HL-60 (cell line): Measurements from ENCODE around the gene CCSER1.
"Not testable (repeated sequence)": the region's sequence is repeated elsewhere in the genome, so short reads cannot be mapped to it uniquely, and the experiment has no call there.

Source experiments
- DNase-seq, 2 experiments: peaks; one replicate each; pipeline ENCODE4 v3.0.0-alpha.2; 2010 to 2020; ENCODE audit warnings: low read depth in 1 of 2, low spot score in 1 of 2
- H3K27ac ChIP-seq: fragments of 250-450 bp; sonication (Bioruptor Pico); replicated peaks from 2 replicates; pipeline ENCODE4 v1.5.1; 2020; ENCODE audit warnings: mild to moderate bottlenecking, moderate library complexity
- H3K27me3 ChIP-seq: fragments of 250-450 bp; sonication (Bioruptor Pico); 2 replicates; pipeline ENCODE4 v1.5.1; 2021; ENCODE audit warnings: mild to moderate bottlenecking, moderate library complexity; ENCODE audit not compliant: insufficient read depth, poor library complexity, severe bottlenecking
- H3K4me3 ChIP-seq: replicated peaks from 2 replicates; pipeline ENCODE4 v1.5.1; 2011; ENCODE audit warnings: mild to moderate bottlenecking, control low read depth, low read length; ENCODE audit not compliant: insufficient read depth
- CTCF ChIP-seq: IDR thresholded peaks from one replicate; pipeline ENCODE4 v1.5.1; 2011; ENCODE audit warnings: low read length, control low read depth, inconsistent platforms; ENCODE audit not compliant: insufficient read depth
- GABPA ChIP-seq: IDR thresholded peaks from 2 replicates; pipeline ENCODE4 v1.6.1; 2012; ENCODE audit warnings: low read depth
- POLR2AphosphoS5 ChIP-seq: IDR thresholded peaks from 2 replicates; pipeline ENCODE4 v1.6.1; 2012; ENCODE audit warnings: low read depth
- REST ChIP-seq: IDR thresholded peaks from 2 replicates; pipeline ENCODE4 v1.6.1; 2012; ENCODE audit warnings: low read depth; ENCODE audit not compliant: insufficient replicate concordance
- SPI1 ChIP-seq: IDR thresholded peaks from 2 replicates; pipeline ENCODE4 v1.6.1; 2012; ENCODE audit warnings: low read depth, mild to moderate bottlenecking, borderline replicate concordance

The CCSER1 gene

GRCh38 chr4:91620952-91621351 lies 1493.8 kb downstream of the CCSER1 start:
- Histone ChIP-seq H3K27ac (no peak overlapping the region), H3K4me3 (no peak overlapping the region), H3K27me3 (no peaks in the 10 kb centered on the region)
- DNase-seq = no peak
- TF ChIP-seq REST (no peak), SPI1 (no peak), GABPA (no peak), CTCF (no peak), POLR2AphosphoS5 (no peak)

GRCh38 chr4:91621446-91621845 lies 1494.3 kb downstream of the CCSER1 start:
- H3K4me3 ChIP-seq = no peak overlapping the region
- H3K27me3 ChIP-seq = no peaks in the 10 kb centered on the region
- no peak overlapping the region for H3K27ac ChIP-seq
- no peak for DNase-seq
- no peak for TF ChIP-seq POLR2AphosphoS5
- TF ChIP-seq REST = no peak
- TF ChIP-seq CTCF = no peak
- no peak for TF ChIP-seq SPI1
- no peak for TF ChIP-seq GABPA

- H3K4me3 ChIP-seq = no peak overlapping the region
- no peak overlapping the region for H3K27ac ChIP-seq
- TF ChIP-seq REST (no peak), CTCF (no peak), SPI1 (no peak), POLR2AphosphoS5 (no peak), GABPA (no peak)
- no peaks in the 10 kb centered on the region for H3K27me3 ChIP-seq
- DNase-seq = no peak
Measured at GRCh38 chr4:91622925-91623602, 1495.9 kb downstream of the CCSER1 start.

GRCh38 chr4:91623603-91623967 lies 1496.4 kb downstream of the CCSER1 start:
- DNase-seq, H3K4me3 ChIP-seq, H3K27ac ChIP-seq, H3K27me3 ChIP-seq: not testable (repeated sequence)
